Ishikawa (cell line): ENCODE measurements around the gene RNF4.

ENCODE experiments used
- CEBPB ChIP-seq: IDR thresholded peaks from 2 replicates; pipeline ENCODE4 v1.6.1; 2012
- CREB1 ChIP-seq: IDR thresholded peaks from 2 replicates; pipeline ENCODE4 v1.6.1; 2012; ENCODE audit warnings: low read depth
- EGR1 ChIP-seq: IDR thresholded peaks from 2 replicates; pipeline ENCODE4 v1.6.1; 2012
- EP300 ChIP-seq: IDR thresholded peaks from 2 replicates; pipeline ENCODE4 v1.6.1; 2012; ENCODE audit warnings: borderline replicate concordance
- FOXM1 ChIP-seq: IDR thresholded peaks from 2 replicates; pipeline ENCODE4 v1.6.1; 2012; ENCODE audit warnings: low read depth, borderline replicate concordance
- NFIC ChIP-seq: IDR thresholded peaks from 2 replicates; pipeline ENCODE4 v1.6.1; 2012
- RAD21 ChIP-seq: IDR thresholded peaks from 2 replicates; pipeline ENCODE4 v1.6.1; 2012; ENCODE audit warnings: low read depth
- TAF1 ChIP-seq: IDR thresholded peaks from 2 replicates; pipeline ENCODE4 v1.6.1; 2012; ENCODE audit warnings: low read depth, mild to moderate bottlenecking
- TCF12 ChIP-seq: IDR thresholded peaks from 2 replicates; pipeline ENCODE4 v1.6.1; 2012; ENCODE audit warnings: low read depth
- TEAD4 ChIP-seq: IDR thresholded peaks from 2 replicates; pipeline ENCODE4 v1.6.1; 2012
- YY1 ChIP-seq: IDR thresholded peaks from 2 replicates; pipeline ENCODE4 v1.6.1; 2012; ENCODE audit warnings: low read depth
- ZBTB7A ChIP-seq: IDR thresholded peaks from 2 replicates; pipeline ENCODE4 v1.6.1; 2012; ENCODE audit warnings: low read depth
- TF ChIP-seq, protein P1 (sequence below): IDR thresholded peaks from 2 replicates; pipeline ENCODE4 v1.6.1; 2012
- TF ChIP-seq, protein P2 (sequence below): IDR thresholded peaks from 2 replicates; pipeline ENCODE4 v1.6.1; 2012
- TF ChIP-seq, protein P3 (sequence below): IDR thresholded peaks from 2 replicates; pipeline ENCODE4 v1.6.1; 2012; ENCODE audit warnings: low read depth, mild to moderate bottlenecking

Gene RNF4

DNA sequence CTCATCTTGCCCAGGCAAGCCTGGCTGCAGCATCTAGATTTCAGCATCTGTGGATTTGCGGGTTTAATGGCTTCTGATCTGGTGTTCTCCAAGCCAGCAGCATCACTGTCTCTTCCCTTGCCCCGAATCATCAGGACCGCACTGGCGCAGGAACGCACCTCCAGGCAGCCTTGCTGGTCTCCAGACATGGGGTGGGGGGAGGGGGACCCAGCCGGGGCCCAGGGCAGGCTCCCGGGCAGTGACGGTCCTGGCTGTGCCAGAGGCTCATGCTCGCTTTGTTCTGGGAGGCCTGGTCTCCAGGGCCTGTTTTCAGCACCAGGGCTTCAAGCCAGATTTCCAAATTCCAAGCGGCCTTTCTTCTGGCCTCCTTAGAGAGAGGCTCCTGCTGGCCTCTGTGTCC is 45.2 kb upstream of the RNF4 start:
- TF ChIP-seq TCF12, result no peak
- TF ChIP-seq, protein P1, sequence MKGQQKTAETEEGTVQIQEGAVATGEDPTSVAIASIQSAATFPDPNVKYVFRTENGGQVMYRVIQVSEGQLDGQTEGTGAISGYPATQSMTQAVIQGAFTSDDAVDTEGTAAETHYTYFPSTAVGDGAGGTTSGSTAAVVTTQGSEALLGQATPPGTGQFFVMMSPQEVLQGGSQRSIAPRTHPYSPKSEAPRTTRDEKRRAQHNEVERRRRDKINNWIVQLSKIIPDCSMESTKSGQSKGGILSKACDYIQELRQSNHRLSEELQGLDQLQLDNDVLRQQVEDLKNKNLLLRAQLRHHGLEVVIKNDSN, result no peak
- TF ChIP-seq YY1, result no peak
- no peak for TF ChIP-seq EP300
- no peak for TF ChIP-seq EGR1

DNA sequence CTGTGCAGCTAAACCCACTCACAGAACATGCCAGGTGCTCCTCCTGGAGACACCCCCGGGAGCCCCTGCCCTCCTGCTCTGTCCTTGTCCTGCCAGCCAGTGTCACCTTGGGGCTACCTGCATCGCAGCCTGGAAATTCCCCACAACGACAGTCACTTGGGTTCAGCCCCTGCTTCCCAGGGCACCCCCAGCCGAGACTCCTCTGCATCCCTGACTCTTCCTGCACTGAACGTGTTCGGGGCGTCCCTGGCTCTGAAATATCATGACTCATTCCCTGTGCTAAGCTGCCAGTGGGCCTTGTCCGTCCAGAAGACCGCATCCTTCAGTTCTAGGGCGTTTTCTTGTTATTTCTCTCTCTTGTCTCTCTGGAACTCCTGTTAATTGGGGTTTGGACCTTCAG is 44.3 kb upstream of the RNF4 start:
- TF ChIP-seq CEBPB, result no peak
- no peak for TF ChIP-seq FOXM1
- TF ChIP-seq, protein P2, sequence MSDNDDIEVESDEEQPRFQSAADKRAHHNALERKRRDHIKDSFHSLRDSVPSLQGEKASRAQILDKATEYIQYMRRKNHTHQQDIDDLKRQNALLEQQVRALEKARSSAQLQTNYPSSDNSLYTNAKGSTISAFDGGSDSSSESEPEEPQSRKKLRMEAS, result no peak
- no peak for TF ChIP-seq RAD21
- no peak for TF ChIP-seq CREB1
- TF ChIP-seq EP300, result no peak
- TF ChIP-seq EGR1, result no peak
- TF ChIP-seq, protein P1, result no peak
- TF ChIP-seq TEAD4, result no peak
- TF ChIP-seq YY1, result no peak
- TF ChIP-seq TAF1, result no peak

DNA sequence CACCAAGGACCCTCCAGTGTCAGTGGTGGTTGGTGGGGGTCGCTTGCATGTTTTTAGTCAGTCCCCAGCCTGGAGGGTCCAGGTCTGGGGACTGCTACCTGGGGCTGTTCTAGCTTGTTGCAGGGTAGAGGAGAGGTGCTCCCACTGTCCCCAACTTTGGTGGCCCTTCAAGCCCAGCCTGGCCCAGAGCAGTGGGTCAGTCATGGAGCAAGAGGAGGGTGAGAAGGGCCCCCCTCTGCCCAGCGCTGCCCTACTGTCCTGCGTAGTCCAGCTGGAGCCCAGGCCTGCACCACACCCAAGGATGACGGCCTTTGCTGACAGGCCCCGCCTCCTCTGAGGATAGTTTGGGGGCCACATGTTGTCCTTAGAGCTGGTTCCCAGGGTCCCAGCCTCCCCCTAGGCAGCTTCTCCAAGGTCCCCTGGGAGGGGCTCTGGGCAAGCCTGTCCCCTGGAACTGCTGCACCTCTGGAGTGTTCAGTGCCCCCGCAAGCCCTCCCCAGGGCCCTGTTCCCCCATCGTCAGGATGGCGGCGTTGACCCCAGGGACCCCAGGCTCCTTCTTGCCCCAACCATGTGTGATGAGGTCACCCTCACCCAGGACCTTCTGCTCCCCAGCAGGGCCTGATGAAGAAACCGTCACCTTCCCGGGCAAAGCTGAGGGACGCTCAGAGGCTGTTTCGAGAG is 43.4 kb upstream of the RNF4 start:
- TF ChIP-seq, protein P3, sequence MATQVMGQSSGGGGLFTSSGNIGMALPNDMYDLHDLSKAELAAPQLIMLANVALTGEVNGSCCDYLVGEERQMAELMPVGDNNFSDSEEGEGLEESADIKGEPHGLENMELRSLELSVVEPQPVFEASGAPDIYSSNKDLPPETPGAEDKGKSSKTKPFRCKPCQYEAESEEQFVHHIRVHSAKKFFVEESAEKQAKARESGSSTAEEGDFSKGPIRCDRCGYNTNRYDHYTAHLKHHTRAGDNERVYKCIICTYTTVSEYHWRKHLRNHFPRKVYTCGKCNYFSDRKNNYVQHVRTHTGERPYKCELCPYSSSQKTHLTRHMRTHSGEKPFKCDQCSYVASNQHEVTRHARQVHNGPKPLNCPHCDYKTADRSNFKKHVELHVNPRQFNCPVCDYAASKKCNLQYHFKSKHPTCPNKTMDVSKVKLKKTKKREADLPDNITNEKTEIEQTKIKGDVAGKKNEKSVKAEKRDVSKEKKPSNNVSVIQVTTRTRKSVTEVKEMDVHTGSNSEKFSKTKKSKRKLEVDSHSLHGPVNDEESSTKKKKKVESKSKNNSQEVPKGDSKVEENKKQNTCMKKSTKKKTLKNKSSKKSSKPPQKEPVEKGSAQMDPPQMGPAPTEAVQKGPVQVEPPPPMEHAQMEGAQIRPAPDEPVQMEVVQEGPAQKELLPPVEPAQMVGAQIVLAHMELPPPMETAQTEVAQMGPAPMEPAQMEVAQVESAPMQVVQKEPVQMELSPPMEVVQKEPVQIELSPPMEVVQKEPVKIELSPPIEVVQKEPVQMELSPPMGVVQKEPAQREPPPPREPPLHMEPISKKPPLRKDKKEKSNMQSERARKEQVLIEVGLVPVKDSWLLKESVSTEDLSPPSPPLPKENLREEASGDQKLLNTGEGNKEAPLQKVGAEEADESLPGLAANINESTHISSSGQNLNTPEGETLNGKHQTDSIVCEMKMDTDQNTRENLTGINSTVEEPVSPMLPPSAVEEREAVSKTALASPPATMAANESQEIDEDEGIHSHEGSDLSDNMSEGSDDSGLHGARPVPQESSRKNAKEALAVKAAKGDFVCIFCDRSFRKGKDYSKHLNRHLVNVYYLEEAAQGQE, result no peak

DNA sequence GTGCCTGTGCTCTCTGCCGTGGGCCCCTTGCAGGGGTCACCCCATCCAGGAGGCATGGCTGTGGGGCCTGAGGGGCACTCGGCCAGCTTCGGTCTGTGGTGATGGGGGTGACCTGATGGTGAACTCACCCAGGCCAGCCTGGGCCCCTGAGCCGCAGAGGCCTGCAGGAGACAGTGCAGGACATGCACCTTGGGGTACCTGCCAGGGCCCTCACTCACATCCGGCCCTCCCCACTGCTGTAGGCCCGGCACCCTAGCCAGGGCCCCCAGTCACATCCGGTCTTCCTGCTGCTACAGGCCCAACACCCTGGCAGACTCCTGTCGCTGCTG is 42.9 kb upstream of the RNF4 start:
- TF ChIP-seq, protein P3, result no peak
- TF ChIP-seq NFIC, result no peak
- TF ChIP-seq TCF12, result no peak

DNA sequence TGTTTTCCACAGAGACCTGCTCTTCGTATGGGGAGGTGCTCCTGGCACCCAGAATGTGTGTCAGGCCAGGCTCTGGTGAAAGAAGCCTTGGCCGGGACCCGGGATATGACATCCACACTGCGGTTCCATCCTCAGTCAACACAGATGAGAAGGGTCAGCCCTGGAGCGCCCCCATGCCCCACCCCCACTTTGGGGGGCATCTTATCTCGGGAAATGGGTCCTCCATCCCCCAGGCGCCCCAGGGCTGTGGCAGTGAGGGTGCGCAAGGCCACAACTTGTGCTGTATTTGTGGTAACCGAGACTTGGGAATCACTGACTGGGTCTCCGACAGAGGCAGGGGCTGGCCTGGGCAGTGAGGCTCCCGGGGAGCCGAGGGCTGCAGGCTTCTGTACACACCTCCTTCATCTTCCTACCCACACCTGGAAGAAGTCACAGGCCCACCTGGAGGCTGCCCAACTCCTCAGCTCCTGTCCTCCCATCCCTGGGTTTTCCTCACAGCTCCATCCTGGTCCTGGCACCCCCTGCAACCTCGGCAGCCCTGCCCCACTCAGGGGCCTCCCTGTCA is 42.1 kb upstream of the RNF4 start:
- TF ChIP-seq, protein P3, result no peak
- no peak for TF ChIP-seq TCF12
- TF ChIP-seq CREB1, result no peak
- TF ChIP-seq, protein P1, result no peak
- no peak for TF ChIP-seq NFIC
- TF ChIP-seq FOXM1, result no peak
- TF ChIP-seq ZBTB7A, result no peak
- TF ChIP-seq RAD21, result no peak
- TF ChIP-seq CEBPB, result no peak
